Transverse colon (tissue), 4 donors: Measurements from ENCODE around the gene CLSTN1. TPM values are rescaled to one million over a fixed set of nuclear protein-coding genes. Genes with fewer than 3 reads are reported as not detected.

Experiments
- DNase-seq: peaks from one replicate; pipeline ENCODE4 v3.0.0-alpha.2; 2019
- H3K27ac ChIP-seq, 4 donors: fragments of 200-600 bp; sonication (generic); 2 replicates each; pipeline ENCODE4 v1.5.1; 2016 to 2018; ENCODE audit warnings: inconsistent platforms in 4 of 4
- H3K27me3 ChIP-seq: fragments of 200-600 bp; sonication (generic); 2 replicates; pipeline ENCODE4 v1.5.1; 2017; ENCODE audit warnings: inconsistent platforms
- H3K36me3 ChIP-seq, 4 donors: fragments of 200-600 bp; sonication (generic); 2 replicates each; pipeline ENCODE4 v1.5.1; 2017 to 2019; ENCODE audit warnings: inconsistent platforms in 4 of 4
- H3K4me1 ChIP-seq, 4 donors: fragments of 200-600 bp; sonication (generic); 2 replicates each; pipeline ENCODE4 v1.5.1; 2017 to 2020; ENCODE audit warnings: inconsistent platforms in 4 of 4
- H3K4me3 ChIP-seq, 4 donors: fragments of 200-600 bp; sonication (generic); 1 replicate in 1 of 4; 2 replicates in 3 of 4; pipeline versions ENCODE4 v1.5.1 to v1.6.1; 2017 to 2019; ENCODE audit warnings: inconsistent platforms in 4 of 4
- H3K9me3 ChIP-seq, 2 donors: fragments of 200-600 bp; sonication (generic); 2 replicates each; pipeline ENCODE4 v1.5.1; 2017 to 2019; ENCODE audit warnings: inconsistent platforms in 2 of 2
- CTCF ChIP-seq, 5 experiments: fragments of 200-600 bp in 3 of 5; fragments of 450-650 bp in 2 of 5; sonication (generic) in 3 of 5; IDR thresholded peaks; 1 replicate in 2 of 5; 2 replicates in 3 of 5; pipeline ENCODE4 v1.5.1; 2016 to 2017; ENCODE audit warnings: antibody characterized with exemption in 5 of 5, inconsistent platforms in 3 of 5, mild to moderate bottlenecking in 2 of 5, moderate library complexity in 1 of 5
- EP300 ChIP-seq: sonication (generic); formaldehyde crosslinking; IDR thresholded peaks from one replicate; pipeline ENCODE4 v1.6.1; 2017; ENCODE audit warnings: antibody characterized with exemption, low read depth
- POLR2A ChIP-seq: fragments of 450-650 bp; IDR thresholded peaks from one replicate; pipeline ENCODE4 v1.6.1; 2016; ENCODE audit warnings: antibody characterized with exemption, mild to moderate bottlenecking, moderate library complexity
- POLR2AphosphoS5 ChIP-seq, 3 donors: sonication (generic); formaldehyde crosslinking; IDR thresholded peaks; one replicate each; pipeline ENCODE4 v1.6.1; 2016; ENCODE audit warnings: antibody characterized with exemption in 3 of 3
- WGBS, 2 donors: methylation state at CpG; one replicate each; pipeline ENCODE4 v1.1.5; 2018; ENCODE audit warnings: low coverage in 1 of 2; 5-methylcytosine and 5-hydroxymethylcytosine counted together
- in situ Hi-C, 4 donors: fragments of 200-750 bp; cut with MboI; loops; one replicate each; pipeline versions ENCODE4 v1.15.0 to v1.15.1; 2017; ENCODE audit warnings: low sequenced_read_pairs in 3 of 4, low pct_ligation_motif_present in 1 of 4, low pct_unique_long_range_greater_than_20kb in 1 of 4
- intact Hi-C: fragments of 100-400 bp; cut with DNase I; formaldehyde crosslinking; loops from one replicate; pipeline ENCODE4 v1.15.1; 2023; ENCODE audit warnings: low total_unique reads
- total RNA-seq, 4 donors: library from RNA; depleted of rRNA; stranded (reverse); fragments of >200 nt; gene quantifications; one replicate each; pipeline ENCODE4 v1.1.0, GENCODE V29; 2016

CLSTN1 gene
- total RNA-seq, 4 donors from 2014 or later, result 118 to 191 (median 143) TPM

GRCh38 chr1:9826087-9826486, 2.3 kb upstream of the CLSTN1 start:
- Histone ChIP-seq H3K36me3 (no peaks in the 10 kb centered on the region), H3K4me1 (peaks cover 15 to 39% (median 32%) of the 10 kb centered on the region in 4 donors), H3K4me3 (peak overlapping the region in 1 of 4 donors; percentile 1), H3K27ac (peak overlapping the region; percentile 93 to 96 (median 94)), H3K9me3 (no peaks in the 10 kb centered on the region), H3K27me3 (no peaks in the 10 kb centered on the region)
- no peak for TF ChIP-seq POLR2AphosphoS5 (IDR thresholded peaks at IDR 0.05)
- TF ChIP-seq POLR2A, result no peak
- TF ChIP-seq CTCF (IDR thresholded peaks at IDR 0.05), result no peak
- TF ChIP-seq EP300, result no peak
- DNase-seq, result no peak
- WGBS, 2 donors, result 80 to 90% methylated on average over 3 of the region's 3 CpGs
- in situ Hi-C loops (no loop called here), intact Hi-C loops (no loop called here)

- H3K4me3 ChIP-seq, result peak overlapping the region in 2 of 4 donors; percentile 1 to 95
Observed at GRCh38 chr1:9825093-9826074, 1.6 kb upstream of the CLSTN1 start.

GRCh38 chr1:9824702-9825089, 931 bp upstream of the CLSTN1 start:
- Histone ChIP-seq H3K27me3 (no peaks in the 10 kb centered on the region), H3K4me1 (peaks cover 15 to 46% (median 32%) of the 10 kb centered on the region in 4 donors), H3K36me3 (no peaks in the 10 kb centered on the region), H3K9me3 (no peaks in the 10 kb centered on the region), H3K4me3 (peak overlapping the region in 3 of 4 donors; percentile 80 to 95 (median 84)), H3K27ac (peak overlapping the region; percentile 93 to 96 (median 94))
- intact Hi-C loops, result no loop called here
- TF ChIP-seq POLR2A (no peak), EP300 (no peak), CTCF (IDR thresholded peaks at IDR 0.05) (no peak)
- in situ Hi-C loops, result no loop called here
- no peak for DNase-seq
- 20 to 25% methylated on average over 2 to 12 of the region's 12 CpGs for WGBS, 2 donors

More at GRCh38 chr1:9825093-9826074, 1.6 kb upstream of the CLSTN1 start:
- no peaks in the 10 kb centered on the region for H3K36me3 ChIP-seq
- intact Hi-C loops (no loop called here), in situ Hi-C loops (no loop called here)
- no peaks in the 10 kb centered on the region for H3K9me3 ChIP-seq
- TF ChIP-seq CTCF (IDR thresholded peaks at IDR 0.05) (peak in 2 of 5 experiments; percentile 15 to 42), POLR2A (peak; percentile 67), EP300 (no peak), POLR2AphosphoS5 (IDR thresholded peaks at IDR 0.05) (peak; percentile 50 to 75 (median 62))
- 0 to 17% methylated on average over 2 to 17 of the region's 17 CpGs for WGBS, 2 donors
- H3K27ac ChIP-seq, result peak overlapping the region; percentile 93 to 96 (median 94)
- H3K4me1 ChIP-seq, result peaks cover 15 to 43% (median 32%) of the 10 kb centered on the region in 4 donors
- DNase-seq, result peak; percentile 90
- H3K27me3 ChIP-seq, result no peaks in the 10 kb centered on the region

GRCh38 chr1:9823693-9823942, 147 bp downstream of the CLSTN1 start:
- peak in 1 of 3 donors; percentile 79 for TF ChIP-seq POLR2AphosphoS5 (IDR thresholded peaks at IDR 0.05)
- no peak for TF ChIP-seq CTCF (IDR thresholded peaks at IDR 0.05)
- no peak for TF ChIP-seq POLR2A
- no peaks in the 10 kb centered on the region for H3K9me3 ChIP-seq
- DNase-seq, result no peak
- H3K4me3 ChIP-seq, result peak overlapping the region; percentile 70 to 95 (median 82)
- no peaks in the 10 kb centered on the region for H3K27me3 ChIP-seq
- WGBS, 2 donors, result no CpG with 5 or more reads among the region's 40 CpGs
- H3K27ac ChIP-seq, result peak overlapping the region; percentile 93 to 96 (median 94)
- peaks cover 15 to 49% (median 32%) of the 10 kb centered on the region in 4 donors for H3K4me1 ChIP-seq
- in situ Hi-C loops (no loop called here), intact Hi-C loops (no loop called here)
- no peaks in the 10 kb centered on the region for H3K36me3 ChIP-seq
